Measurements from ENCODE around the gene HHATL.

The HHATL gene

GRCh38 chr3:42699511-42699971 is 3.1 kb downstream of the HHATL start:
- no peak for DNase-seq

- DNase-seq = no peak
These were observed 3.7 kb downstream of the HHATL start for GRCh38 chr3:42698911-42699230.

- no peak for DNase-seq
These were observed 4.2 kb downstream of the HHATL start for GRCh38 chr3:42698216-42698910.

- no peak for DNase-seq
These were observed 5.1 kb downstream of the HHATL start for GRCh38 chr3:42697289-42698051.

- no peak for DNase-seq
These were observed 6.0 kb downstream of the HHATL start for GRCh38 chr3:42696356-42697288.

- no peak for DNase-seq
These were observed 8.2 kb downstream of the HHATL start for GRCh38 chr3:42694366-42694765.

GRCh38 chr3:42693530-42693930 is 9.1 kb downstream of the HHATL start:
- no peak for DNase-seq

- no peak for DNase-seq
These were observed 9.7 kb downstream of the HHATL start for GRCh38 chr3:42692667-42693529.

GRCh38 chr3:42691816-42692666 is 10.6 kb downstream of the HHATL start:
- DNase-seq = no peak

- peak in 6 of 51 donors; percentile 20 to 46 (median 35) for DNase-seq
These were observed 11.6 kb downstream of the HHATL start for GRCh38 chr3:42690766-42691680.

GRCh38 chr3:42690191-42690590 is 12.4 kb downstream of the HHATL start:
- DNase-seq = no peak

- DNase-seq = no peak
These were observed 13.1 kb downstream of the HHATL start for GRCh38 chr3:42689421-42690014.

- DNase-seq = no peak
These were observed 13.8 kb downstream of the HHATL start for GRCh38 chr3:42688487-42689420.

GRCh38 chr3:42688016-42688415 is 14.6 kb downstream of the HHATL start:
- no peak for DNase-seq

GRCh38 chr3:42686832-42687650 is 15.6 kb downstream of the HHATL start:
- DNase-seq = no peak
